Activated gamma-delta T cell treated with anti-CD3 and anti-CD28 coated beads, Interleukin-2, amount 50 U/mL, for 16 hours (primary cell): Measurements from ENCODE around the gene HSPA4.

ENCODE experiments used
- DNase-seq: peaks from one replicate; pipeline ENCODE4 v3.0.0-alpha.2; 2020; ENCODE audit warnings: low read depth

Gene HSPA4

DNA sequence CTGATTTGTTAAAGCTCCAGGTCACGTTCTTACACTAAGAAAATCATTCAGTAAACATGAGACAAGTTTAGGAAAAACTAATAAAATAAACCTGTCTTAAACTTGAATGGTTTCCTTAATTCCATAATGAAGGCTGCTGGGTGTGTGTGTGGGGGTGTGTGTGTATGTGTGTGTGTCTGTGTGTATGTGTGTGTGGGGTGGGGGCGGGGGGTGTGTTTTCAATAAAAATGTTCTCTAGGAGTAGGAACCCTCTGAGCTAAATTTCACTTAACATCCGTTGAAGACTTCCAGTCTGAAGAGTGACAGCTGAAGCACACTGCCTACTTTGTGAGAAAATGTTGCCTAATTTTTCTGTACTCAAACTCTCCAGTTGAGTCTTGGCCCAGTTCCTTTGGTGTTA lies 54.5 kb downstream of the HSPA4 start:
- DNase-seq = no peak

GRCh38 chr5:133106761-133107572 lies 55.2 kb downstream of the HSPA4 start:
- no peak for DNase-seq

DNA sequence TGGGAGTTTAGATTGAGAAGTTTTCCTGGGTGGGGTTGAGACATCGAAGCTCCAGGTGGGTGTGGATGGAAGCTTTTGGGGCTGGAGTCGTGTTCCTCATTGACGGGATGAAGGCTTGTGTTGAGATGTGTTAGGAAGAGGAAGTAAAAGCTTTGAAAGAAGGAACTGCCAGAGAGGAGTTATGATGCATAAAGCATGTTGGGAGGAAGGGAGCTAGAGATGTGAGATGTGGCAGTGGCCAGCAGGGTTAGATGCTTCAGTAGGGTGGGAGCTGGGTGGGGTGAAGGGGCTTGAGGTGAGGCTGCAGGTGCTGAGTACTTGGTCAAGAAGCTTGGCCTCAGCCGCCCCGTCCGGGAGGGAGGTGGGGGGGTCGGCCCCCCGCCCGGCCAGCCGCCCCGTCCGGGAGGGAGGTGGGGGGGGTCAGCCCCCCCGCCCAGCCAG lies 56.7 kb downstream of the HSPA4 start:
- no peak for DNase-seq

GRCh38 chr5:133109655-133110483 lies 58.1 kb downstream of the HSPA4 start:
- DNase-seq = no peak

GRCh38 chr5:133110709-133111108 lies 58.9 kb downstream of the HSPA4 start:
- DNase-seq = no peak

DNA sequence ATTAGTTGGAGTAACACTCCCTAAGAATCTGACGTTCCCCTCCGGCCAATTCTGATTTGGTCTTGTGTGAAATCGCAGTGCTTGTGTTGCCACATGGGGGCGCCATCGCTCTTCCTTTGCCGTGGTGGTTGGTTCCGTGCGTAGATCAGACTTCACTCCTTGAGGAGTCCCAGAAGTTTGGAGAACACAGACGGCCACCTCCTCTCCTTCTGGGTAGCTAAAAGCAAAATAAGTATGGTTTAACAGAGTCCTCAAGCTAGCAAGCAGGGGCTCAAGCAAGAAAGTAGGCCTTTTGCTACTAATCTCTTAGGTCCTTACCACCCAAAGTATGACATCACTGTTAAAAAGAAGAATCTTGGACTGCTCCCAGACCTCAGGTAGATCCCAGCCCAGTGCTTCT lies 59.5 kb downstream of the HSPA4 start:
- peak; percentile 62 for DNase-seq

- DNase-seq = no peak
These were observed 60.3 kb downstream of the HSPA4 start for GRCh38 chr5:133112026-133112660.

GRCh38 chr5:133113331-133114061 lies 61.7 kb downstream of the HSPA4 start:
- DNase-seq = no peak

GRCh38 chr5:133114166-133114932 lies 62.5 kb downstream of the HSPA4 start:
- DNase-seq = no peak

- no peak for DNase-seq
These were observed 63.1 kb downstream of the HSPA4 start for GRCh38 chr5:133114933-133115310.

GRCh38 chr5:133116601-133117000 lies 64.8 kb downstream of the HSPA4 start:
- DNase-seq = no peak

GRCh38 chr5:133117166-133117911 lies 65.5 kb downstream of the HSPA4 start:
- DNase-seq = no peak

GRCh38 chr5:133117912-133118445 lies 66.2 kb downstream of the HSPA4 start:
- DNase-seq = no peak

GRCh38 chr5:133118741-133119140 lies 66.9 kb downstream of the HSPA4 start:
- DNase-seq = no peak

DNA sequence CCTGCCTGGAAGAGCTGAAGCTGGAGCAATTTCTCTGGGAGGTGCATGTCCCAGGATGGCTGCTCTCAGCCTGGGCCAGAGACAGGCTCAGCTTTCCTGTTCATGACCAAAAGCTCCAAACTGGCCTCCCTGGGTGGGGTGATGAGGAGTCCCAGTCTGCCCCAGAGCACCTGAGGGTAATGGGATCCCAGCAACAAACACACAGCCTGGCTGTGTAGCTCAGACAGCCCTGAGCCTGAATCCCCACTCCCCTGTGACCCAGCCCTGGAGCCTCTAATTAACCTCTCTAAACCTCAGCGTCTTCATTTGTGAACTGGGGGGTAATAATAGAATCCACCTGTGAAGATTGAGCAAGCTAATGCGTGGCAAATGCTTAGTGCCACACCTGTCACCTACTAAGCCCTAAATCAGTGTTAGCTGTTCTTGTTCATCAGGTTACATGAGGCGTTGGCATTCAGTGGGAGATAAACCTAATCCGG lies 67.5 kb downstream of the HSPA4 start:
- no peak for DNase-seq

- no peak for DNase-seq
These were observed 68.4 kb downstream of the HSPA4 start for GRCh38 chr5:133120156-133120750.

DNA sequence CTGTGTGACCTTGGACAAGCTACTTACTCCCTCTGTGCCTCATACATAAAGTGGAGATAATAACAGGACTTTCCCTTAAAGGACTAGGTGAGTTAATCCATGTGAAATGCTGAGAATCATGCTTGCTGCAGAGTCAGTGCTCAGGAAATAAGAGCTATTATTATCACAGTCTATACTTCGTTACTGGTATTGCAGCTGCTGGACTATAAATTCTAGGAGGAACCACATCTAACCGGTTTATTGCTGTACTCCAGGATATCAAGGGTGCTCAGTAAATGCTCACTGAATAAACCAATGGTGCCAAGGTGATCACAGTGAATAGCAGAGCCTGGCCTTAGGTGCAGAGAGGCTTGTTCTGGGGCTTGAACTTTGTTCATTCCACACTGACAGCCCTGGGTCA lies 69.3 kb downstream of the HSPA4 start:
- DNase-seq = no peak

DNA sequence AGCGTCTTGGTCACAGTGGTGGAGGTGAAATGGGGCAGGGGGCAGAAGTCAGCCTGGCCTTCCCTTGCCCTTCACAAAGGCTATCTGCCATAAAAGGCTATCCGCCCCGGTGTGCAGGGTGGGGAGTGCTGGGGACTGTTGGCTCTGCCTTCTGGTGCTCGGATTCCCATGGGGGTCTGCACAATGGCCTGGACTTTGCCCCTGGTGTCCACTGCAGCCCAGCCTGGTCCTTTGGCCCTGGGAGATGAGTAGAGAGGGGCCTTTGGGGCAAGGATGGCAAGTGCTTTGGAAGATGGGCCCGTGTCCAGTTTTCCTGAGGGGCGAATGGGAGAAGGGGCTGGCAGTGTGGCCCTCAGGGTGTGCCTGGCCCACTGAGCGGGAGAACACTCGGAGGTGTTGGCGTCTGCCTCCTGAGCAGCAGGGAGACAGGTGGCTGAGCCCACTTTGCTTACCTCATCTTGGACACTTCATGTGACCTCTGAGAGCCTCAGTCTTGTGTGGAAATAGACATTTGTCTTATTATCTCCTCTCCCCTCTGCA lies 69.9 kb downstream of the HSPA4 start:
- no peak for DNase-seq

- DNase-seq = no peak
These were observed 70.9 kb downstream of the HSPA4 start for GRCh38 chr5:133122711-133123110.
